GM21447 (cell line): ENCODE results near the gene CGNL1.

ENCODE experiments used
- ATAC-seq: cut with Tn5 transposase; IDR thresholded peaks from one replicate; pipeline ENCODE4 v1.9.1; 2021; ENCODE audit not compliant: unreplicated experiment

The CGNL1 gene

GRCh38 chr15:57495041-57495440 lies 118.7 kb downstream of the CGNL1 start:
- ATAC-seq = no peak

- no peak for ATAC-seq
Observed at GRCh38 chr15:57495554-57496165, 119.4 kb downstream of the CGNL1 start.

DNA sequence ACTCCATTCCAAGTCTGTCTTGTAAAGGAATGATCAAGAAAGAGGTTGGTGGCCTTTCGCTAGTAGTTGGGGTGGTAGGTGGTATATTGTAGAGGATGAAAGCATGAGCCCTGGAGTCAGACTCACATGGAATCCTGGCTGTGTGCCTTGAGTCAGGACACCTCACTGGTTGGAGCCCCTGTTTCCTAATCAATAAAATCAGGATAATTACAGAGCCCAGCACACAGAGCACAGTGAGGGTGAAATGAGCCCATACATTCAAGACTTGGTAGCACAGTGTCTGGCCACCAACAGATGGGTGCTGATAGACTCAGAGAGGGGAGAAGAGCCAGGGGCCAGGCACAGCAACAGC lies 120.3 kb downstream of the CGNL1 start:
- no peak for ATAC-seq

DNA sequence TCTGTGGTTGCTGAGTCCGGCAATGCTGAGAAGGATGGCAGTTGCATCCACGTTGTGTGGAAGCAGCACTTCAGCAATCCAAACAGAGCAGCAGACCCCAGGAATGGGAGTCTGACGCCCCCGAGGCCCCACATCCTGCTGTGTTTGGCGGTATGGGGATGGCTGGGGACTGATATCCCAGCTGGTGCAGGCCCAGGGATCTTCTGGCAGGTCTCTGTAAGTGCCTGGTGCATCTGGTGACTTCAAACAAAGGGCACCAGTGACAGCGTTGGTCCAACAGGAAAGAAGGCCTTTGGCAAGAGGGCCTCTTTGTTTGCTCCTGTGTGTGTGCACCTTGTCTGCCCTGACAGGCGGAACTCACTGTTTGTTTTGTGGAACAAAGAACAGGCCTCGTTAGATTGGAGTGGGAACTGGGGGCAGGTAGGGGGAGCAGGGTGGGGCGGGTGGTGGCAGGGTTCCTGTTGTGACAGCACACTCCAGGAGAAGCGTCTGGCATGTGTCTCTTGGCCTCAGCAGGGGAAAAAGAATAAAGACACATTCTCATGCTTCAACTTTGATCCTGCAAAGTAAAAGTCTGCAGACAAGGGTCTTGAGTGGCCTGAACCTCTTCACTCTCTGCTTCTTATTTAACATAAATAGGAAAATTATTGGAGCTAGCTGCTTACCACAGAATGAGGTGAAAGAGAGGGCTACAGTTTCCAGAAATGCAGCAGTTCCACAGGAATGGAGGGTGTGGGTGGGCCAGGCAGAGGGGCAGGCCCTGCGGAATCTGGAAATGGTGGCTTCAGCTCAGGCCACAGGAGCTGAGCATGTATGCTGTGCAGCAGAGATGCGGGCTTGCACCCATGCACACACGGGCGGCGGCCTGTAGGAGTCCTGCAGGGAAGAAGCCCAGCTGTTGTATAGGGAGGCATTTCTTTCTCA lies 120.9 kb downstream of the CGNL1 start:
- no peak for ATAC-seq

DNA sequence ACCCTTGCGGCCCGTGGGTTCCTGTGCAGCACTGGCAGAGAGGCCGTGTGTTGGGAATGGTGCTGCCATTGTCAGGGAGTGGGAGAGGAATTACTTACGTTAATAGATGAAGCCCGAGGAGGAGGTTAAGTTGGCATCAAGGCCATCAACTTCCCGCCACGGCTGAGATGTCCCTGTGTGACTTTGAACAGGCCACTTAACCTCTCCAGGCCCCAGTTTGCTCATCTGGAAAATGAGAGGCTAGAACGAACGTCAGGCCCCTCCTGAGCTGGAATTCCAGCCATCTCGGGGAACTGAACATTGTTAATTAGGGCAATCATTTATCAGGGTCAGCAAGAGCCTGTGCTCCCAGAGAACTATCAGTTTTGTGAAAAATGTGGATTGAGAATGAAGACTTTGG lies 124.0 kb downstream of the CGNL1 start:
- no peak for ATAC-seq

DNA sequence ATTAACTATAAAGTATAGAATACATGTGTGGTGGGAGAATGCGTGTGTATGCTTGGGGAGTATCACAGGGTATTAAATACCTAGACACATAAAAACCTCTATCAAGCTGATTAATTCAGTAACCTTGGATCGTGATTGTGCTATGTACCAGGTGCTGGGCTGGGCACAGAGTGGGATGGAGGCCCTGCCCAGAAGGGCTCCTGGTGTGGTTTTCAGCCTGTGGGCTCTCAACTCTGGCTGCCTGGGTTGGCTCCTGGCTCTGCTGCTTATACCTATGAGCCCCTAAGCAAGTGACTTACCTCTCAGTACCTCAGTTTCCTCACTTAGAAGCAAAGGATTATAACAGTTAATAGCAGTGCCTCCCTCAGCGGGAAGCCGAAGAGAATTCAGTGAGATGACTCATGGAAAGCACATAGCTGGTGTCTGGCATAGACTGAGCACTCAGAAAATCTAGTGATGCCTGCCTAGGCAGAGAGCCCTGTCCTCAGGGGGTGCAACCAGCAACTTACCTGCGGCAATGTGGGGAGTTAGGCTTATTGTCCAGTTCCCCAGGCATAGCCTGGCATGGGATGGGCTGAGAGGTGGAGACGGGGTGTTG lies 124.8 kb downstream of the CGNL1 start:
- no peak for ATAC-seq

- no peak for ATAC-seq
Observed at GRCh38 chr15:57502116-57502515, 125.8 kb downstream of the CGNL1 start.

- no peak for ATAC-seq
Observed at GRCh38 chr15:57503051-57503702, 126.9 kb downstream of the CGNL1 start.

- ATAC-seq = no peak
Observed at GRCh38 chr15:57503911-57504598, 127.8 kb downstream of the CGNL1 start.

GRCh38 chr15:57504599-57504940 lies 128.3 kb downstream of the CGNL1 start:
- no peak for ATAC-seq

GRCh38 chr15:57505056-57505715 lies 128.9 kb downstream of the CGNL1 start:
- ATAC-seq = no peak

GRCh38 chr15:57505949-57506391 lies 129.7 kb downstream of the CGNL1 start:
- no peak for ATAC-seq

DNA sequence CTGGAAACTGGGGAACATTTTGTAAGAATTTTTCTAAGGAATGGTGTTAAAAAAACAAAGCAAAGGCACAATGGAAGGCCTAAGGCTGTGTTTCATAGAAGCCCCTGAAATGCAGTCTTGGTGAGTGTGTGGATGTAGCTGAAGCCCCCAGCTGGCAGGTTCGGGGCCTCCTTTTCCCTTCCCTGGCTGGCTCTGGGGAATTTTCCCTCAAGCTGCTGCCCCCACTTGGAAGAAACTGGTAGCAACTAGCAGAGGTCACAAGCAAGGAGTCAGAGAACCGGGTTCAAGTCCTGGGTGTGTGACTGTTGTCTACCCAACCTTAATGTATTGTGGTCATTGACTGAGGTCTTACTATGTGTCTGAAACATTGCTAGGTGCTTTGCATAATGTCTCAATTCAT lies 130.1 kb downstream of the CGNL1 start:
- no peak for ATAC-seq

DNA sequence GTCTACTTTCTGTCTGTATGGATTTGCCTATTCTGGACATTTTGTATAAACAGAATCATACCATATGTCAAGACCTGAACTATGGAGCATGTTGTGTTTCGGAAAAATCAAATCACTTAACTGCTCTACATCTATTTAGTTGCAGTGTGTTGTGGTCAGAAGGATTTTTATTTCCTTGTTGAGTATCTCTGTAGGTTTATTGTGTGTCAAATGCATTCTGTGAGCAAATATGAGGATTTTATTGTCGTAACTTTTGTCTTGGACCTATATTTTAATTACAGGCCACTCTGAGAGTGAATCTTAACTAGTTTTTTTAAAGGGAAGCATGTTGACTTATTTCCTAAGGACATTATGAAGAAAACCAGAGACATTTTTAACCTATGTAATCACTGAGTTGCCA lies 130.8 kb downstream of the CGNL1 start:
- ATAC-seq = no peak

DNA sequence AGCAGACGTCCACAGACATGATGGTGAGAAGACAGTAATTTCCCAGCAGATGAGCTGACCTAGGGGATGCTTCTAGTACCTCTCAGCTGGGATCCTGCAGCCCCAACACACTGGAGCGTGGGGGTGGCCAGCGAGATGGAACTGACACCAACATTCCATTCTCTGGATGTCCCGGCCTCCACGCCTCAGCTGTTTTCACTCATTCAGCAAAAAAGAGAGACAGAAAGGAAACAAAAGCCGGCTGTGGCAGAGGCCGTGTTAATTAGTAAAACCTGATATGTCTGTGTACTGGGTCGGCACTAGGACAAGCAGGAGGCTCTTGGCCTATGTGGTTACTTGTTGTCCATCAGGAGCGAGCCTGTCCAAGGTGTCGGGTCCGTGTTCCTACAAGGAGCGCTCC lies 132.8 kb downstream of the CGNL1 start:
- ATAC-seq = no peak

DNA sequence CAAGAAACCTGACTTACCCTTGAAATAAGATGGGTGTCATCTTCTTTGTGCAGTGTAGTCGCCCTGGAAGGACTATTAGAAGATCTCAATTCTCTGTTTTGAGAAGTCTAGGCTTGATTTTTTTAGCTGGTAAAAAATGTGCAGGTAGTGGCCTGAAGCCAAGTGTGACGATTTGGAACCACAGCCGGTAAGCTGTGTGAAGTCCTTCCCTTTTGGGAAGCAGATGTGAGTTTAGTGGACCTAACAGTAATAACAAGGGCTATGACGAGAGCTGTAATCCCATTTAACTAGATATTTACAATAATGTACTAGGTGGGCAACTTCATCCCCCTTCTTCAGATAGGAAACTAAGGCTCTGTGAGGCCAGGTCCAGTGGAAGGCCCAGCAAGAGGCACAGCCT lies 133.7 kb downstream of the CGNL1 start:
- no peak for ATAC-seq

DNA sequence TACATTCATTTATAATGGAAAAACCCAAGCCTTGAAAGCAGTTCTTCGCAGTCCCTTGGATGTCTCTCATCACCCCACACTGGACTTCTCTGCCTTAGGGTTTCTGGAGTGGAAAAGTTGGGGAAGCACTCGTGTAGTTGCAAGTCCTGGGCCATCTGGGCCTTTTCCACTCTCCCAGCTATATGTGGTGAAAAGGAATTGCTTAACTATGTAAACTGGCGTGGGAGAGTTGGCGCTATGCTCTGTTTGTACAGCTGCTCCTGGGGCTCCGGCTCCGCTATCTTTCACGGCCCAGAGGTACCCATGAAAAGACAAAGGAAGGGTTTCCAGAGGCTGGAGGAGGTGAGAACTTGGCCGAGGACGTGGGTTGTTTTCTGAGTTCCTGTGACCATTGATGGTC lies 134.3 kb downstream of the CGNL1 start:
- ATAC-seq = no peak

DNA sequence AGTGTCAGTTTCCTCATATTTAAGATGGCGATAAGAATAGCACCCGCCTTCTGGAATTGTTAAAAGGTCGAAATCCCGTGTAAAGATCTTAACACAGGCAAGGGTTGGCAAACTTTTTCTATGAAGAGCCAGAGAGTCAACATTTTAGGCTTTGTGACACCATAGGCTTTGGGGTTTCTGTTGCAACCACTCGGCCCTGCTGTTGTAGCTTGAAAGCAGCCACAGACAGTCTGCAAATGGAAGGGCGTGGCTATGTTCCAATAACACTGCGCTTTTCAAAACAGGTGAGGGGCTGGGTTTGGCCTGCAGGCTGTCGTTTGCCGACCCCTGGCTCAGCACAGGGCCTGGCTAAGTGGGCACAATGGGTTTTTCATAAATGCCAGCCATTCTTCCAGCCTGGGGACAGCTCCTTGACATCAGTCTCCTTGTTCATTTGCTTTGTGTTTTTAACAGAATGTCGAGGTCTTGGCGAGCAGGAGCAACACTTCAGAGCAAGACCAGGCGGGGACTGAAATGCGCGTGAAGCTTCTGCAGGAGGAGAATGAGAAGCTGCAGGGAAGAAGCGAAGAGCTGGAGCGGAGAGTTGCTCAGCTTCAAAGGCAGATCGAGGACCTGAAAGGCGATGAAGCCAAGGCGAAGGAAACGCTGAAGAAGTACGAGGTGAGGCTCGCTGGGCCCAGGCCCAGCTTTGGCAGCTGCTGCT lies 140.2 kb downstream of the CGNL1 start:
- no peak for ATAC-seq

DNA sequence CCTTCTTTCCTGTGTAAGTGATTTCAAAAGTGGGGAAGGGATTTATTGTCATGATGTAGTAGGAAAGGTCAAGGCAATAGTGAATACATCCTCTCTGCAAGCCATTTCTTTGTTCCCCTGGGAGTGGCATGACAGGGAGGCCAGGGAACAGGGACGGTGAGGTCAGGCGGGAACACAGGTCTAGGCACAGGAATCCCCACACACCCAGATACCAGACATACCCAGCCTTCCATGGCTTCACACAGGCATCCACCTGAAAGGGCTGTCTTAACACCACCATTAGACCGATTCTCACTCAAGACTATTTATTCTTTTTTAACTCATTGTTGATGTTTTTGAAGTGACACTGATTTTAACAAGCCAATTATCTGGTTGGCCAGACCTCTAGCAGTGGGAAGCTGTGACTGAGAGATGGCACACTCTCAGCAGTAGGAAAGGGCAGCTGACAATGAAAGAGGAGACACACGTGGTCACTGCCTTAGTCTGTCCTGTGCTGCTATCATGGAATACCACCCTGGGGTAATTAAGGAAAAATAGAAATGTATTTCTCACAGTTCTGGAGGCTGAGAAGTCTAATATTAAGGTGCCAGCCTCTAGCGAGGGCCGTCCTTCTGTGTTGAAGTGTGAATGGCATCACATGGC lies 140.8 kb downstream of the CGNL1 start:
- no peak for ATAC-seq
